ENCODE measurements around the gene ZNF407.

The ZNF407 gene

GRCh38 chr18:74914648-74915047, 317.0 kb downstream of the ZNF407 start:
- no peak for TF ChIP-seq CSRNP3 (CRISPR knock-in tag; IDR thresholded peaks at IDR 0.05)
- TF ChIP-seq TSHZ2 (CRISPR knock-in tag; IDR thresholded peaks at IDR 0.05), result no peak
- TF ChIP-seq ARNTL (CRISPR knock-in tag; IDR thresholded peaks at IDR 0.05; ENCODE audit: borderline replicate concordance, low read depth), result no peak
- TF ChIP-seq TOX (CRISPR knock-in tag; IDR thresholded peaks at IDR 0.05; ENCODE audit: borderline replicate concordance), result no peak
- TF ChIP-seq ESRRG (CRISPR knock-in tag; IDR thresholded peaks at IDR 0.05), result no peak
- TF ChIP-seq PPARA (CRISPR knock-in tag; IDR thresholded peaks at IDR 0.05; ENCODE audit: borderline replicate concordance), result no peak
- no peak for TF ChIP-seq BACH2 (CRISPR knock-in tag; IDR thresholded peaks at IDR 0.05; ENCODE audit: borderline replicate concordance)
- no peak for TF ChIP-seq CREB5 (CRISPR knock-in tag; IDR thresholded peaks at IDR 0.05; ENCODE audit: low read depth)
- no peak for TF ChIP-seq TCF4 (CRISPR knock-in tag; IDR thresholded peaks at IDR 0.05; ENCODE audit: borderline replicate concordance)
- no peak for TF ChIP-seq ZNF70 (CRISPR knock-in tag; IDR thresholded peaks at IDR 0.05)
- no peak for TF ChIP-seq RARB (CRISPR knock-in tag; IDR thresholded peaks at IDR 0.05)
- no peak for TF ChIP-seq SNAI2 (CRISPR knock-in tag; IDR thresholded peaks at IDR 0.05)
- TF ChIP-seq ZFP30 (CRISPR knock-in tag; IDR thresholded peaks at IDR 0.05), result no peak
- TF ChIP-seq POU6F1 (CRISPR knock-in tag; IDR thresholded peaks at IDR 0.05; ENCODE audit: borderline replicate concordance, low read depth), result no peak
- no peak for TF ChIP-seq ZFP3 (CRISPR knock-in tag; IDR thresholded peaks at IDR 0.05)
- no peak for TF ChIP-seq ZC3H10 (CRISPR knock-in tag; IDR thresholded peaks at IDR 0.05)
- no peak for TF ChIP-seq OSR1 (CRISPR knock-in tag; IDR thresholded peaks at IDR 0.05)
- no peak for TF ChIP-seq ZNF565 (CRISPR knock-in tag; conservative IDR thresholded peaks at IDR 0.05; ENCODE audit: low read depth)
- no peak for TF ChIP-seq CSDC2 (CRISPR knock-in tag; IDR thresholded peaks at IDR 0.05)
- ATAC-seq, result no peak

- ATAC-seq, result no peak
- TF ChIP-seq BACH2 (CRISPR knock-in tag; IDR thresholded peaks at IDR 0.05; ENCODE audit: borderline replicate concordance) (no peak), PATZ1 (CRISPR knock-in tag; IDR thresholded peaks at IDR 0.05; ENCODE audit: borderline replicate concordance) (no peak), ESRRG (CRISPR knock-in tag; IDR thresholded peaks at IDR 0.05) (no peak), ZFP3 (CRISPR knock-in tag; IDR thresholded peaks at IDR 0.05) (no peak), RARB (CRISPR knock-in tag; IDR thresholded peaks at IDR 0.05) (no peak), POU6F1 (CRISPR knock-in tag; IDR thresholded peaks at IDR 0.05; ENCODE audit: borderline replicate concordance, low read depth) (no peak), PPARA (CRISPR knock-in tag; IDR thresholded peaks at IDR 0.05; ENCODE audit: borderline replicate concordance) (no peak), ARNTL (CRISPR knock-in tag; IDR thresholded peaks at IDR 0.05; ENCODE audit: borderline replicate concordance, low read depth) (no peak), TCF4 (CRISPR knock-in tag; IDR thresholded peaks at IDR 0.05; ENCODE audit: borderline replicate concordance) (no peak), ZNF70 (CRISPR knock-in tag; IDR thresholded peaks at IDR 0.05) (no peak), ISL1 (CRISPR knock-in tag; IDR thresholded peaks at IDR 0.05) (no peak), ZNF565 (CRISPR knock-in tag; conservative IDR thresholded peaks at IDR 0.05; ENCODE audit: low read depth) (no peak), OSR1 (CRISPR knock-in tag; IDR thresholded peaks at IDR 0.05) (no peak), GLIS3 (CRISPR knock-in tag; IDR thresholded peaks at IDR 0.05) (no peak), CSDC2 (CRISPR knock-in tag; IDR thresholded peaks at IDR 0.05) (no peak), SNAI2 (CRISPR knock-in tag; IDR thresholded peaks at IDR 0.05) (no peak)
Observed at GRCh38 chr18:74916773-74917393, 319.2 kb downstream of the ZNF407 start.
